ENCODE results near the gene TEX11.

- TF ChIP-seq CTCF (IDR thresholded peaks at IDR 0.05; ENCODE audit: low read length) = no peak
- no peak for TF ChIP-seq EZH2 (IDR thresholded peaks at IDR 0.05; ENCODE audit: borderline replicate concordance, low read length)
Measured at GRCh38 chrX:70675284-70675683, 233.2 kb downstream of the TEX11 start.
